HG03457 (cell line): Measurements from ENCODE around the gene MBTD1.
"Not testable (repeated sequence)": the region's sequence is repeated elsewhere in the genome, so short reads cannot be mapped to it uniquely, and the experiment has no call there.

Experiments used
- ATAC-seq: cut with Tn5 transposase; IDR thresholded peaks from one replicate; pipeline ENCODE4 v1.9.1; 2021; ENCODE audit warnings: moderate number of reproducible peaks; ENCODE audit not compliant: unreplicated experiment

MBTD1 gene

GRCh38 chr17:51256101-51256500 is 3.7 kb downstream of the MBTD1 start:
- no peak for ATAC-seq

- ATAC-seq, result no peak
Observed at GRCh38 chr17:51255673-51256072, 4.2 kb downstream of the MBTD1 start.

GRCh38 chr17:51251010-51251409 is 8.8 kb downstream of the MBTD1 start:
- ATAC-seq, result no peak

- ATAC-seq, result no peak
Observed at GRCh38 chr17:51250314-51250840, 9.5 kb downstream of the MBTD1 start.

- ATAC-seq, result no peak
Observed at GRCh38 chr17:51245535-51245934, 14.3 kb downstream of the MBTD1 start.

GRCh38 chr17:51244041-51244440 is 15.8 kb downstream of the MBTD1 start:
- ATAC-seq, result no peak

- no peak for ATAC-seq
Observed at GRCh38 chr17:51240275-51240674, 19.6 kb downstream of the MBTD1 start.

- no peak for ATAC-seq
Observed at GRCh38 chr17:51238255-51238887, 21.5 kb downstream of the MBTD1 start.

GRCh38 chr17:51234162-51234561 is 25.7 kb downstream of the MBTD1 start:
- no peak for ATAC-seq

- ATAC-seq, result no peak
Observed at GRCh38 chr17:51231999-51232398, 27.9 kb downstream of the MBTD1 start.

GRCh38 chr17:51230306-51230705 is 29.5 kb downstream of the MBTD1 start:
- no peak for ATAC-seq

- no peak for ATAC-seq
Observed at GRCh38 chr17:51229889-51230288, 30.0 kb downstream of the MBTD1 start.

GRCh38 chr17:51228161-51228560 is 31.7 kb downstream of the MBTD1 start:
- no peak for ATAC-seq

GRCh38 chr17:51225523-51225922 is 34.3 kb downstream of the MBTD1 start:
- not testable (repeated sequence) for ATAC-seq

GRCh38 chr17:51224402-51225262 is 35.2 kb downstream of the MBTD1 start:
- no peak for ATAC-seq

- ATAC-seq, result no peak
Observed at GRCh38 chr17:51221322-51221721, 38.5 kb downstream of the MBTD1 start.

- ATAC-seq, result no peak
Observed at GRCh38 chr17:51217946-51218345, 41.9 kb downstream of the MBTD1 start.

GRCh38 chr17:51214920-51215319 is 44.9 kb downstream of the MBTD1 start:
- ATAC-seq, result no peak

GRCh38 chr17:51203838-51204237 is 56.0 kb downstream of the MBTD1 start:
- no peak for ATAC-seq

- no peak for ATAC-seq
Observed at GRCh38 chr17:51200846-51201245, 59.0 kb downstream of the MBTD1 start.

GRCh38 chr17:51200295-51200694 is 59.6 kb downstream of the MBTD1 start:
- ATAC-seq, result no peak

GRCh38 chr17:51197754-51198153 is 62.1 kb downstream of the MBTD1 start:
- ATAC-seq, result no peak
